DMS79 (cell line): ENCODE results near the gene TIMM22.

Experiments used
- DNase-seq: peaks from one replicate; lab custom pipeline; 2025; lab: John Stamatoyannopoulos, UW

Gene TIMM22

GRCh38 chr17:1002771-1003555, 6.0 kb downstream of the TIMM22 start:
- DNase-seq: no peak

DNA sequence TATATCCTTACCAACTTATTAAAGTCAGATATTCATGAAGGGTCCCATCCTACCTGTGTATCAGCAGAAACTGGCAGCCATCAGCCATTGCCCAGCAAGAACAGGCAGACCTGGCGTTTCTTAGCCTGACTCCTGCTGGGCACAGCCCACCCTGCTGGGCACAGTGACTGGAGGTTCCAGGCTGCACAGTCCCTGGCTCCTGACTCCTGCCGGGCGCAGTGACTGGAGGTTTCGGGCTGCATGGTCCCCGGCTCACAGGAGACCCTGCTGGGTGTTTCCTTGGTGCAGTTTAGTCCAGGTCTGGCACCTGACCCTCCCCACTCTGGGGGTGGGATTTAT, 6.7 kb downstream of the TIMM22 start:
- DNase-seq: no peak

DNA sequence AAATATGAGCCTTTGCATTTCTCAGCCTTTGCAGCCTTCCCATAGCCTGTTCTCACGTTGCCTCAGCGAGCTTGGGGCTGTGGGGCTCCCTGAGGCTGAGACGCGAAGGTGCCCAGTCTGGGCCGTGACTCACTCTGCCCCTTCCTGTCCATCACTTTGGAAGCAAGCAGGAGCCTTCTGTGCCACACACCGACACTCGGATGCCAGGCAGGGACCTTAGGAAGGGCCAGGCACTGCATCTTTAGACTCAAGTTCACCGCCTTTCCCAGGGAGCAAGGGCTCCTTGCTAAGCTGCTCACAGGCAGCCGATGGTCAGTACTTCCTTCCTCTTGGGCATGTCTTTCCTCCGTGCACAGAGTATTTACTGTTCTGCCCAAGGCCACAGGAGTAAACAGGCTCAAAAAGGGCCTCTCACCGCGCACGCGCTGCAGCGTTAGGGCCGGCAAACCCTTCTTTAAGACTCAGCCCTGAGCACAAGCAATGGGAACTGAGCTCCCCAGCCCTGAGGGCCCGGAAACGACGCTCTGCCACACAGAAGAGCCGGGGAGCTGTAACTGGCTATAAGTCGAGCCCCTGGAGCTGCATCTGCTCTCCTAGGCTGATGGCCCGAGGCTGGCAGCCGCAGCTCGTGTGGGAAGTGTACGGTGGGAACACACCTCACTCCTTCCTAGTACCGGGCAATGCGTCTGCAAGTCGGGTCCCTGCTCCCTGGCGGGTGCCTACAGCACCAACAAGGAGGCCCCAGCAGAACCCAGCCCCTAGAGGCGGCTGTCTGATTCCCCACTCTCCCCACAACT, 7.2 kb downstream of the TIMM22 start:
- no peak for DNase-seq

- DNase-seq: no peak
Measured at GRCh38 chr17:1004769-1005295, 7.9 kb downstream of the TIMM22 start.

DNA sequence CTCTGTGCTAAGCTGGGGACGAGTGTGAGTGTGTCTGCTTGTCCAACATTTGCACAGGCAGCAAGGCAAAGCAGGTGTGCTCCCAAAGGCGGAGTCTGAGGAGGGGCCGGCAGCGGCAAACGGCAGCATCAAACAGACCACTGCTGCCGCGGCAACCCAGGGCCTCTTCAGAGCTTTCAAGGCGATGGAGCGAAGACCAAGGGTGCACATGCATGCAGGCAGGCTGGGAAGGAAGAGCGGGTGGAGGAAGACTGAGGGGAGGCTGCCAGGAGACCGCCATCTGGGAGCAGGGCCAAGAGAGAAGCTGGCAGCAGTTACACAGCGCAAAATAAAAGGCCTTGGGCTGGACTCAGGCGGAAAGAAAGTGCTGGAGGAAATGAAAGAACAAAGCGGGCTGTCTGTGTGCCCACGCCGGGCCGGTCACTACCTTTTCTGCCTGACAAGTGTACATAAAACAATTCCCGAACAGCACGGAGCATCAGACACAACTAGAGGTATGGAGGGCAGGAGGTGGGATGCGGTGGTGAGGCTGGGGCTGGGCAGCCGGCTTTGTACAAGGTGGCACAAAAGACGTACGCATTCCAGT, 8.5 kb downstream of the TIMM22 start:
- DNase-seq: peak; percentile 85

- DNase-seq: peak; percentile 22
Measured at GRCh38 chr17:1006054-1006453, 9.1 kb downstream of the TIMM22 start.

DNA sequence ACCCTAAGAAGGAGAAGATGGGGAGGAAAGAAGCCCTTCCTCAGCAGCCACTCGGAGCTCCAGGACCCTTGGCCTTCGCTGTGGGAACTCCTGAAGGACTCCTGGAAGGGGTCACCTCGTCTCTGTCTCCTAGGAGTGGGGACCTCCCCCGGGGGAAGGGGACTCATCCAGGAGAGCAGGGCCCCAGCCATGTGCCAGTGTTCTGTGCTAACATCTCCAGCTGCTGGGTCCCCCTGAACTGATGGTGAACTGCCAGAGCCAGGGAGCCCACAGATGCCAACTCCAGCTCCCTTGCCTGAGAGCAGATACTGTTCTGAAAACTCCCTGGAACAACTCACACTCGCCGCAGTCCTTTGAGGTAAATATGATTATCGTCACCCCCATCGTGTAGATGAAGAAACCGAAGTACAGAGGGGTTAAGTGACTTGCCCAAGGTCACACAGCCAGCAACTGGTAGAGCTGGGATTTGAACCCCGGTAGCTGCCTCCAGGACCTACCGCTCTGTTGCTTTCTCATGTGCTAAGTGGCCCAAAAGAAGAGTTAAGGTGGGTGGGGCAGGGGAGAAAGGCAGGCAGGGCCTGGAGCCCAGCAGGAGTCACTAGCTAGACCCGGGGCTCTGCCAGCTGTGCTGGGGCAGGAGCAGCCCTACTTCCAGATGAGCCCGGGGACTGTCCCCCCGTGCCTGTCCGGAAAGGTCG, 10.5 kb downstream of the TIMM22 start:
- no peak for DNase-seq

- DNase-seq: no peak
Measured at GRCh38 chr17:1008008-1008761, 11.3 kb downstream of the TIMM22 start.

DNA sequence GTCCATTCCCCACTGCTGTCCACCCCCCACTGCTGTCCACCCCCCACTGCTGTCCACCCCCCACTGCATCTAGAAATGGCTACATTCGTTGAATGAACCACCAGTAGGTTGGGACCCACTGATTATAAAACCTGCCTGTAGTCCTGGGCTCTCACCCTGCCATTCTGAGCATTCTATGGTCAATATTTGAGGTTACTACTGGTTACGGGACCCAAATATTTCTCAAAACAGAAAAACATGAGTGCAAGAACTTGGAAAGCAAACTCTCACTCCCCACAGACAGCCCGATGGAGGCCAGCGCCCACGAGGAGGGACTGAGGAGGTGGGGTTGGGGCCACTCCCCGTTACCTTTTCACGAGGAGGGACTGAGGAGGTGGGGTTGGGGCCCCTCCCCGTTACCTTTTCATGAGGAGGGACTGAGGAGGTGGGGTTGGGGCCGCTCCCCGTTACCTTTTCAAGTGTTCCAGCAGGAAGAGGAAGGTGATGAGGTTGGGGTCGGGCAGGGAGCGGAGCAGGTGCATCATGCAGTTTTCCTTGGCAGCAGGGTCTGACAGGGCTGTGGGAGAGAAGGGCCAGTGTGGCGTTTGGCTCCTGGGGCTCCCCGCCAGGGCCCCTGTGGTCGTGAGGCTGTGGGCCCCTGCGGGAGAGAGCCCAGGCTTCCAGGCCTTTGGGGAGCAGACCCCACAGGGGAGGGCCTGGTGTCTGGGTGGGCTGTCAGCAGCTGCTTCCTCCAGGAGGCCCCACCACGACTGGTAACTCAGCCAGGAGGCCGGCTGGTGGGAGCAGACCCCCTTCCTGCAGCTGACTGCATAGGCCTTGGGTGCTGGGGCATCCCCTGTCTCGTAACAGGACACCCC, 12.5 kb downstream of the TIMM22 start:
- no peak for DNase-seq

DNA sequence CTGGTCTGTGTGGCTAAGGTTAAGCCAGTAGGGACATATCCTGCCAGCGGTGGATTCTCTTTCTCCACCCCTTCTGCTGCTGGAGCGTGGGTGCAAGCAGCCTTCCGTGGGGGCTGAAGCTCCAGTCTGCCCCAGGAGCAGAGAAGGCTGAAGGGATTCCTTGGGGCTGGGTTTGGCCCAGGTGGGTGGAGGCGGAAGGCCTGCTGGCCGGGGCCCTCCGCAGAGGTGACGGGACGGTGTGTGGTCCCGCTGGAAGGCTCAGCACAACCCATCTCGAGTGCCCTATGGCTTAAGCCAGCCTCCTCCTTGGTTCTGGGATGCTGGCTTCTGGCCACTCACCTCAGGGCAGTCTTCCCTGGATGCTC, 13.1 kb downstream of the TIMM22 start:
- no peak for DNase-seq

- no peak for DNase-seq
Measured at GRCh38 chr17:1010586-1010985, 13.7 kb downstream of the TIMM22 start.

DNA sequence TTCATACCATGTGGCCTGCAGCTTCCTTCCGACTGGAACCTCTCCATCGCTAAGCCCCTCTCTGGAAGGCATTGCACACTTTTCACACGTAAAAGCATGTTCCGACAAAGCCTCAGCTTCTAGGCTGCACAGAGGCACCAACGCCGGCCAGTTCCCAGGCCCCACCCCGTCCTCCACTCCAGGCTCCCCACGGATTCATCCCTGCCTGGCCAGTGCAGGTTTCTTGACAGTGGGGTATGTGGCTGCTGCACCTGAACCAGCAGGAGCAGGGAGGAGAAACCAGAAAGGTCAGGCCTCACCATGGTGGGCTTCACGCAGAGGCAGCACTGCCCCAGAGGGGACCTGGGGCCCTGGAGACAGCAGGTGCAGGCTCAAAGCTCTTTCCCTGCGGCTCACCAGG, 14.2 kb downstream of the TIMM22 start:
- no peak for DNase-seq

GRCh38 chr17:1011760-1012735, 15.1 kb downstream of the TIMM22 start:
- no peak for DNase-seq

DNA sequence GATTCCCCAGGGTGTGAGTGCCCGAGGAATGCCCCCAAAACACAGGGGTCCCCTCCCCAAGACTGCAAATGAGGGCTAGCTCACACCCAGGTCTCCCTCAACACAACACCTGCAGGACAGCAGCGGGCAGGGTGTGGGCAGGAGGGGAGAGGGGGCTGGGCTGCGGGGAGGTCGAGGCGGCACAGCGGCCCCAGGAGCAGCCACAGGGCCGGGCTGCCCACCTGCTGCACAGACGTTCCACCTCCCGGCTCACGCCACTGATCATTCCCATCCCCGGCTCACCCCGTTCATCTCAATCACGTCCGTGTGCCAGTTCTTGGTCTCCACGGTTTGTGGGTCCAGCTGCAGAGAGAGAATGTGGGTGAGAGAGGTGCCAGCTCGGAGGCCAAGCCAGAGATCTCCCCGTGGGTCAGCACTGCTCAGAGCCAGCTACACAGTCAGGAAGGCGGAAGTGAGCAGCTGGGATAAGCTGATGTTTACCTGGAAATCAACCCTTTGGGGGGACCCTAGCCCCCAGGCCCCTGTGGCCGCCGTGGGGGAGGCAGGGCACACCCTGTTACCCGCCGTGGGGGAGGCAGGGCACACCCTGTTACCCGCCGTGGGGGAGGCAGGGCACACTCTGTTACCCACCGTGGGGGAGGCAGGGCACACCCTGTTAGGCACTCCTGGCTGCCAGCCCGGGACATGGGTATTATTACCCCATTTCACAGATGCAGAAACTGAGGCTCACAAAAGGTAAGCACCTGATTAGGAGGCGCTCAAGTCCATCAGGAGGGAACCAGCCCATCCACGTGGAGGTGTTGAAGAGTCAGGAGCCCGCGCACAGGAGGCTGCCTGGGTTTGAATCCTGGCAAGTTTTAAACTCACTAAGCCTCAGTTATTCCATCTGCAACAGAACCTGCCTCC, 16.1 kb downstream of the TIMM22 start:
- no peak for DNase-seq

DNA sequence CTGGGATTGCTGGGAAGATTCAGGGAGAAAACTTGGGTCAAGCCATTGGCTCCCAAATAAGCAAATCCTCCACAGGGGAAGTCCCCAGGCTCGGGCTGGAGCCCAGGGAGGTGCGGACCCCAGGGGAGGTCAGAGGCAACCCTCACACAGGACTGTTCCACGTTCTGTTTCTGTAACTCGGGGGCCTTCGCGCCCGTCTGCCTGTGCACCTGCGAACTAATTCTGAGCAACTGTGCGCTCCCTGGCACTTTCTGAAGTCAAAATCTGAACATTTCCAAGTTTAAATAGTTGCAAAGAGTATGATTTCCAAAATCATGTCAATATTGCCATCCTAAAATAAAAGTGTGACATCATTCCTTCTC, 16.8 kb downstream of the TIMM22 start:
- DNase-seq: no peak

DNA sequence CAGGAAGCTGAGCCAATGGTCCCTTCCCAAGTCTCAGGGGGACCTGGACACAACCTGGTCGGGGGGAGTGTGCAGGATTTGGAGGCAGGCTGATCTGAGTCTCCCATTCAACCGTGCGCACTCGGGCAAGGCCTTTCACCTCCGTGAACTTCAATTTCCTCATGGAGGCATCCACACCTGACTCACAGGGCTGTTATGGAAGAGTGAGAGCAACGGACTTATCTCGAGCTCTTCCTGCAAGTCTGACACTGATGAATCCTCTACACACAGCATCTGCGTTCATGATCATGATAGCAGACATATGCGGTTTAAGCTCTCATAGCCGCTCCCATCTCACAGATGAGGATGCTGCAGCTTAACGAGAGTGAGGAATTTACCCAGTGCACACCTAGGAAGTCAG, 21.6 kb downstream of the TIMM22 start:
- DNase-seq: no peak

- no peak for DNase-seq
Measured at GRCh38 chr17:1019451-1019850, 22.5 kb downstream of the TIMM22 start.

- no peak for DNase-seq
Measured at GRCh38 chr17:1021147-1021546, 24.2 kb downstream of the TIMM22 start.
